Adipose tissue (tissue), 3 donors: ENCODE results near the gene PLCH1. TPM values are rescaled to one million over a fixed set of nuclear protein-coding genes. Genes with fewer than 3 reads are reported as not detected.

Experiments used
- H3K27ac ChIP-seq: one replicate; pipeline ENCODE4 v1.5.1; 2013; ENCODE audit warnings: low read depth, low read length
- WGBS, 3 donors: extraction: QIAGEN DNeasy Blood & Tissue Kit; methylation state at CpG; one replicate each; pipeline ENCODE4 v1.1.7; 2013; 5-methylcytosine and 5-hydroxymethylcytosine counted together
- polyA plus RNA-seq, 3 donors: library from polyadenylated mRNA; stranded (reverse); fragments of 200-250 nt; gene quantifications; one replicate each; pipeline ENCODE4 v1.2.3, GENCODE V29; 2013
- donor health status: healthy with polysubstance abuse.
- donor health status: Bipolar disorder and iron deficiency.
- donor health status: healthy.

Gene PLCH1
- polyA plus RNA-seq = 1 to 10 TPM in 1 of 3 donors, under 1 TPM in 1, not detected in 1; 0.13 to 1.1 TPM

GRCh38 chr3:155744626-155745324 lies at the start of gene PLCH1:
TSS of gene PLCH1 (minus strand) at chr3:155745071. CDS start at chr3:155704224, 40,847 bp downstream.
- H3K27ac ChIP-seq = no peak within 1 kb of the TSS
- 0 to 1% (median 1%) methylated on average over 33 of the region's 33 CpGs for WGBS, 3 donors

- no peak overlapping the region for H3K27ac ChIP-seq
- 95 to 97% (median 96%) methylated on average over 1 of the region's 1 CpG for WGBS, 3 donors
Observed at GRCh38 chr3:155792532-155792931, 47.7 kb upstream of the PLCH1 start.

- 72 to 98% (median 83%) methylated on average over 2 of the region's 2 CpGs for WGBS, 3 donors
- H3K27ac ChIP-seq = no peak overlapping the region
Observed at GRCh38 chr3:155791190-155791589, 46.3 kb upstream of the PLCH1 start.

- WGBS, 3 donors = 71 to 81% (median 73%) methylated on average over 4 of the region's 4 CpGs
Observed at GRCh38 chr3:155790272-155790925, 45.5 kb upstream of the PLCH1 start.

GRCh38 chr3:155785662-155786295 lies 40.9 kb upstream of the PLCH1 start:
- no peak overlapping the region for H3K27ac ChIP-seq

More at GRCh38 chr3:155790272-155790925, 45.5 kb upstream of the PLCH1 start:
- H3K27ac ChIP-seq = no peak overlapping the region

GRCh38 chr3:155782390-155782953 lies 37.6 kb upstream of the PLCH1 start:
- 97 to 100% (median 98%) methylated on average over 1 of the region's 1 CpG for WGBS, 3 donors
- H3K27ac ChIP-seq = no peak overlapping the region

GRCh38 chr3:155780291-155780690 lies 35.4 kb upstream of the PLCH1 start:
- H3K27ac ChIP-seq = no peak overlapping the region

- H3K27ac ChIP-seq = no peak overlapping the region
Observed at GRCh38 chr3:155778462-155778861, 33.6 kb upstream of the PLCH1 start.

GRCh38 chr3:155772801-155773200 lies 27.9 kb upstream of the PLCH1 start:
- 88 to 100% (median 100%) methylated on average over 1 of the region's 1 CpG for WGBS, 3 donors
- H3K27ac ChIP-seq = no peak overlapping the region

GRCh38 chr3:155771126-155771525 lies 26.3 kb upstream of the PLCH1 start:
- no peak overlapping the region for H3K27ac ChIP-seq
- 90 to 97% (median 92%) methylated on average over 6 of the region's 6 CpGs for WGBS, 3 donors

- no peak overlapping the region for H3K27ac ChIP-seq
- WGBS, 3 donors = 87 to 97% (median 90%) methylated on average over 1 of the region's 1 CpG
Observed at GRCh38 chr3:155766206-155766605, 21.3 kb upstream of the PLCH1 start.

GRCh38 chr3:155763870-155764463 lies 19.1 kb upstream of the PLCH1 start:
- 77 to 89% (median 78%) methylated on average over 3 of the region's 3 CpGs for WGBS, 3 donors

GRCh38 chr3:155760653-155761052 lies 15.8 kb upstream of the PLCH1 start:
- 92 to 97% (median 95%) methylated on average over 4 of the region's 4 CpGs for WGBS, 3 donors
- no peak overlapping the region for H3K27ac ChIP-seq

More at GRCh38 chr3:155763870-155764463, 19.1 kb upstream of the PLCH1 start:
- H3K27ac ChIP-seq = no peak overlapping the region

- WGBS, 3 donors = 87 to 97% (median 89%) methylated on average over 7 of the region's 7 CpGs
- no peak overlapping the region for H3K27ac ChIP-seq
Observed at GRCh38 chr3:155757577-155757976, 12.7 kb upstream of the PLCH1 start.

- 75 to 80% (median 78%) methylated on average over 11 of the region's 11 CpGs for WGBS, 3 donors
- no peak overlapping the region for H3K27ac ChIP-seq
Observed at GRCh38 chr3:155753038-155753639, 8.3 kb upstream of the PLCH1 start.

GRCh38 chr3:155748611-155749365 lies 3.9 kb upstream of the PLCH1 start:
- 56 to 63% (median 59%) methylated on average over 8 of the region's 8 CpGs for WGBS, 3 donors

GRCh38 chr3:155747946-155748290 lies 3.0 kb upstream of the PLCH1 start:
- WGBS, 3 donors = 72 to 75% (median 72%) methylated on average over 3 of the region's 3 CpGs
- no peak overlapping the region for H3K27ac ChIP-seq

More at GRCh38 chr3:155748611-155749365, 3.9 kb upstream of the PLCH1 start:
- H3K27ac ChIP-seq = no peak overlapping the region
